ENCODE measurements around the gene PRDM8. TPM values are rescaled to one million over a fixed set of nuclear protein-coding genes. Genes with fewer than 3 reads are reported as not detected.

The PRDM8 gene
- total RNA-seq, 1 donor, result 3.6 TPM

DNA sequence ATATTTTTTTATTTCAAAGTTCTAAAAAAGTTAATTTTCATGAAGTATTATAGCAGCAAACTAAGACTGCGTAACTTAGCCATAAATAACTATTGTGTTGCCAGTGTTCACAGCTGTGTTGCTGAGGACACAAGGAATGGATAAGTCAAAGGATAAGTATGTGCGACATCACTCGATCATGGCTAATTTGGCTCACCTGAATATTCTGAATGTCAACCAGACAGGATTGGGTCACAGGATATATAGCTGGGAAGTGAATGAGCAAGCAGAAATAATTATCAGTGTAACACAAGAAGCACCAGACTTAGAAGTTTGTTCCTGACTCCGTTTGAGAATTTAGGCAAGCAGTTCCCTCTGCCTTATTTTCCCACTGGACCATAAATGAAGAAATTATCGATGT is 33.9 kb downstream of the PRDM8 start:
- TF ChIP-seq, protein P1, sequence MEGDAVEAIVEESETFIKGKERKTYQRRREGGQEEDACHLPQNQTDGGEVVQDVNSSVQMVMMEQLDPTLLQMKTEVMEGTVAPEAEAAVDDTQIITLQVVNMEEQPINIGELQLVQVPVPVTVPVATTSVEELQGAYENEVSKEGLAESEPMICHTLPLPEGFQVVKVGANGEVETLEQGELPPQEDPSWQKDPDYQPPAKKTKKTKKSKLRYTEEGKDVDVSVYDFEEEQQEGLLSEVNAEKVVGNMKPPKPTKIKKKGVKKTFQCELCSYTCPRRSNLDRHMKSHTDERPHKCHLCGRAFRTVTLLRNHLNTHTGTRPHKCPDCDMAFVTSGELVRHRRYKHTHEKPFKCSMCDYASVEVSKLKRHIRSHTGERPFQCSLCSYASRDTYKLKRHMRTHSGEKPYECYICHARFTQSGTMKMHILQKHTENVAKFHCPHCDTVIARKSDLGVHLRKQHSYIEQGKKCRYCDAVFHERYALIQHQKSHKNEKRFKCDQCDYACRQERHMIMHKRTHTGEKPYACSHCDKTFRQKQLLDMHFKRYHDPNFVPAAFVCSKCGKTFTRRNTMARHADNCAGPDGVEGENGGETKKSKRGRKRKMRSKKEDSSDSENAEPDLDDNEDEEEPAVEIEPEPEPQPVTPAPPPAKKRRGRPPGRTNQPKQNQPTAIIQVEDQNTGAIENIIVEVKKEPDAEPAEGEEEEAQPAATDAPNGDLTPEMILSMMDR (IDR thresholded peaks at IDR 0.05; ENCODE audit: extremely low read depth, low read depth, low read length), result no peak
- H3K36me3 ChIP-seq (ENCODE audit: insufficient read depth, low read length), result no peaks in the 10 kb centered on the region
- peak overlapping the region; percentile 30 for H2AFZ ChIP-seq (ENCODE audit: low read length)
- peaks cover 39% of the 10 kb centered on the region for H3K4me1 ChIP-seq (ENCODE audit: insufficient read depth, low read length)
- peak overlapping the region; percentile 95 for H3K27ac ChIP-seq (ENCODE audit: low read depth, low read length)
- H3K79me2 ChIP-seq (ENCODE audit: insufficient read depth, low read length), result peaks cover 25% of the 10 kb centered on the region
- no peak overlapping the region for H3K4me3 ChIP-seq (ENCODE audit: insufficient read depth, low read length)
- DNase-seq (ENCODE audit: insufficient read length, low spot score, missing footprints), result no peak
- H3K4me2 ChIP-seq (ENCODE audit: insufficient read depth, low read length), result peak overlapping the region; percentile 66
- no peaks in the 10 kb centered on the region for H3K27me3 ChIP-seq (ENCODE audit: insufficient read depth, low read length)
- H4K20me1 ChIP-seq (ENCODE audit: insufficient read depth, low read length), result no peaks in the 10 kb centered on the region
- no peaks in the 10 kb centered on the region for H3K9me3 ChIP-seq (ENCODE audit: low read depth, low read length)

DNA sequence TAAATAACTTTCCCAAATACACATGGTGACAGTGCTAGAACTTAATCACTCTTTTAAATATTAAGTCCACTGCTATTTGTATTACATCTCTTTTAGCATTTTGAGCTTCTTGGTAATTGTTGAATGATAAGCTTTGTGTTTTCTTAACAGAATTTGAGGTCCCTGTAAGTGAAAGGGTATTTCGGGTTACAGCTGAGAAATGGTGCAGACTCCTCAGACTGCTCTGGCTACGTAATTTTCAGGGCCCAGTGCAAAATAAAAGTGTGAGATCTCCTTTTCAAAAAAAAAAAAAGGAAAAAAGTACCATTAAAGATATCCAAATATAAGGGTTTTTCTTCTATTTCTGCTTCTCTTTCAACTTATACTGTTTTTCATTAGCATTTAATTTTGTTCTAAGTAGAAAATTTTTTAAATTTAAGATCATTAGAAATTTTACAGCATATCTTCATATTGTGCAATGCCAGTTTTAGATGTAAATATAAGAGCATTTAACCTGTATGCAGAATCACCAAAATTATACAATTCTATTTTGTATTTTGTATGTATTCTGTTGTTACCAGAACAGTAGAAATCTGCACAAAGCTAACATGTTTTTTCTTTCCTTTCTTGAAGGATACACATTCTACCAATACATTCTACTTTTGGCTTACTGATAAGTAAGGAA is 35.5 kb downstream of the PRDM8 start:
- Histone ChIP-seq H2AFZ (ENCODE audit: low read length) (peak overlapping the region; percentile 75), H3K27ac (ENCODE audit: low read depth, low read length) (peak overlapping the region; percentile 95), H3K4me3 (ENCODE audit: insufficient read depth, low read length) (peak overlapping the region; percentile 12), H3K9me3 (ENCODE audit: low read depth, low read length) (no peaks in the 10 kb centered on the region), H3K4me1 (ENCODE audit: insufficient read depth, low read length) (peaks cover 52% of the 10 kb centered on the region), H3K4me2 (ENCODE audit: insufficient read depth, low read length) (peak overlapping the region; percentile 68), H3K36me3 (ENCODE audit: insufficient read depth, low read length) (no peaks in the 10 kb centered on the region), H4K20me1 (ENCODE audit: insufficient read depth, low read length) (no peaks in the 10 kb centered on the region), H3K79me2 (ENCODE audit: insufficient read depth, low read length) (peaks cover 20% of the 10 kb centered on the region), H3K27me3 (ENCODE audit: insufficient read depth, low read length) (no peaks in the 10 kb centered on the region)
- TF ChIP-seq, protein P1 (IDR thresholded peaks at IDR 0.05; ENCODE audit: extremely low read depth, low read depth, low read length), result no peak
- DNase-seq (ENCODE audit: insufficient read length, low spot score, missing footprints), result no peak

DNA sequence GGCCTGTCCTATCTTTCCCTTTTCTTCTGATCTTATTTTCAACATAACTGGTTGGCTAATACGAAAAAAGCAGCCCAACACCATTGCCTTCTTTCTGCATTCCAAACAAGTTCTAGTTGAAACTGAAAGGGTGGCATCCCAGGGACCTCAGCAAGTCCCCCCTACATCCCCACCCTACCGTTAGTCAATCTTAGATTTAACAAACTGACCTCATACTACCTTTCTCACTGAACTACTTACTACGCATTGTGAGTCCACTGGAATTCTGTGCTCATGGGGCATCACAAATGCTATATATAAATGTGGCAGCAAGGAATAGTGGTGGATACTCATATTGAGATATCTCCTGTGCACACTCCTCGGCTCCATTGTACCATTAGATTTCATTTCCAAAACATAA is 36.1 kb downstream of the PRDM8 start:
- no peak for DNase-seq (ENCODE audit: insufficient read length, low spot score, missing footprints)
- Histone ChIP-seq H3K4me2 (ENCODE audit: insufficient read depth, low read length) (peak overlapping the region; percentile 60), H3K4me3 (ENCODE audit: insufficient read depth, low read length) (peak overlapping the region; percentile 14), H3K36me3 (ENCODE audit: insufficient read depth, low read length) (no peaks in the 10 kb centered on the region), H4K20me1 (ENCODE audit: insufficient read depth, low read length) (no peaks in the 10 kb centered on the region), H3K9me3 (ENCODE audit: low read depth, low read length) (no peaks in the 10 kb centered on the region), H3K4me1 (ENCODE audit: insufficient read depth, low read length) (peaks cover 56% of the 10 kb centered on the region), H3K79me2 (ENCODE audit: insufficient read depth, low read length) (peaks cover 20% of the 10 kb centered on the region), H2AFZ (ENCODE audit: low read length) (peak overlapping the region; percentile 75), H3K27me3 (ENCODE audit: insufficient read depth, low read length) (no peaks in the 10 kb centered on the region), H3K27ac (ENCODE audit: low read depth, low read length) (peak overlapping the region; percentile 95)
- TF ChIP-seq, protein P1 (IDR thresholded peaks at IDR 0.05; ENCODE audit: extremely low read depth, low read depth, low read length), result no peak

DNA sequence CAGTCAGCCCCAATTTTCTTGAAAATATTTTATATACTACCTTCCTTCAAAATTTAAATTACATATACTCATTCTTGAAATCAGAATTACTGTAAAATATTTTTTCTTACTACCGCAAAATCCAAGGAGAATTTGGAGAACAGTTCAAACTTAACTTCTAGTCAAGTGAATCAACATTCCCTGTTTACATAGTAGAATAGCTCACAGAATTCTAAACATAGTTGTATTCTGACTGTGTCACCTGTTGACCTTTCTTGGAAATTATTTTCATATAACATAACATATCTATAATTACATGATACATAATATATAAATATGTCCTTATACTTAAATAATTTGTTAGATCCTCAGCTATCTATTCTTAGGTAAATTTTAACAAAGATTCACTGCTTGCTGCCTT is 38.1 kb downstream of the PRDM8 start:
- no peaks in the 10 kb centered on the region for H3K27me3 ChIP-seq (ENCODE audit: insufficient read depth, low read length)
- H2AFZ ChIP-seq (ENCODE audit: low read length), result no peak overlapping the region
- H3K4me2 ChIP-seq (ENCODE audit: insufficient read depth, low read length), result peak overlapping the region; percentile 72
- H4K20me1 ChIP-seq (ENCODE audit: insufficient read depth, low read length), result no peaks in the 10 kb centered on the region
- H3K36me3 ChIP-seq (ENCODE audit: insufficient read depth, low read length), result no peaks in the 10 kb centered on the region
- no peak overlapping the region for H3K4me3 ChIP-seq (ENCODE audit: insufficient read depth, low read length)
- peak overlapping the region; percentile 95 for H3K27ac ChIP-seq (ENCODE audit: low read depth, low read length)
- TF ChIP-seq, protein P1 (IDR thresholded peaks at IDR 0.05; ENCODE audit: extremely low read depth, low read depth, low read length), result no peak
- H3K79me2 ChIP-seq (ENCODE audit: insufficient read depth, low read length), result peaks cover 23% of the 10 kb centered on the region
- H3K9me3 ChIP-seq (ENCODE audit: low read depth, low read length), result no peaks in the 10 kb centered on the region
- no peak for DNase-seq (ENCODE audit: insufficient read length, low spot score, missing footprints)
- H3K4me1 ChIP-seq (ENCODE audit: insufficient read depth, low read length), result peaks cover 68% of the 10 kb centered on the region
